Measurements from ENCODE around the gene KCND1. TPM values are rescaled to one million over a fixed set of nuclear protein-coding genes. Genes with fewer than 3 reads are reported as not detected.

KCND1 gene
- total RNA-seq, 2 experiments from 2014 or later: 7.6 to 8.8 TPM

DNA sequence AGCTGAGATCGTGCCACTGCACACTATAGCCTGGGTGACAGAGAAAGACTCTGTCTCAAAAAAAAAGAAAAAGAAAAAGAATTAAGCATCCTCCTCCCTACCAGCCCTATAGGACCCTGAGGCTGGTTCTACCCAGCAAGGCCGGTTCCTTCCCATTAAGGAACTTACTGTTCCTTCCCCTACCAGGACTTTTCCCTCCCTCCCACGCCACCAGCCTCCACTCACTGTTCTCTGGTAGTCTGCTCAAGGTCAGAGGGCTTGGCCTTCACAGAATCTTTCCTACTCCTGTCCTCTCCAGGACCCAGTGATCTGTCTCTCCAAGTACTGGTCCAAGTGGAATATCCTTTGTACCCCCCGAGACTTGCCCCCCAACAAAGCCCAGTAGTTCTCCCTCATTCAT is 29.0 kb upstream of the KCND1 start:
- Histone ChIP-seq H3K4me2 (ENCODE audit: low read length) (peak overlapping the region; percentile 60), H3K9me3 (ENCODE audit: low read length) (no peaks in the 10 kb centered on the region), H4K20me1 (ENCODE audit: insufficient read depth, low read length) (no peaks in the 10 kb centered on the region), H3K79me2 (ENCODE audit: insufficient read depth, low read depth, low read length) (peaks cover 10% of the 10 kb centered on the region; the same call in 1 of the 2 replicates), H3K4me1 (ENCODE audit: insufficient read depth, low read length, poor library complexity, severe bottlenecking) (peaks cover 20% of the 10 kb centered on the region), H3K9me2 (ENCODE audit: insufficient read depth, low read length) (no peaks in the 10 kb centered on the region), H2AFZ (ENCODE audit: low read length) (no peak overlapping the region), H3K36me3 (ENCODE audit: insufficient read depth, low read length) (peaks cover 40% of the 10 kb centered on the region), H3K4me3 (ENCODE audit: low read depth, low read length, poor library complexity, severe bottlenecking) (peak overlapping the region; percentile 88), H3K27ac (ENCODE audit: low read depth, low read length, poor library complexity, severe bottlenecking) (no peak overlapping the region)
- intact Hi-C loops (cut with micrococcal nuclease; ENCODE audit: unreplicated experiment): loop anchor here (5.0 kb wide), 1 partner anchor 38 kb away; no protein-coding TSS in a partner anchor
- CTCF ChIA-PET (ENCODE audit: unreplicated experiment): no interaction called here
- BruUV-seq (replicated peaks): no TSS peak
- POLR2A ChIA-PET: no interaction called here
- no peak for TF ChIP-seq EZH2phosphoT487 (IDR thresholded peaks at IDR 0.05; ENCODE audit: borderline replicate concordance, low read depth, low read length)
- TF ChIP-seq, protein P1, sequence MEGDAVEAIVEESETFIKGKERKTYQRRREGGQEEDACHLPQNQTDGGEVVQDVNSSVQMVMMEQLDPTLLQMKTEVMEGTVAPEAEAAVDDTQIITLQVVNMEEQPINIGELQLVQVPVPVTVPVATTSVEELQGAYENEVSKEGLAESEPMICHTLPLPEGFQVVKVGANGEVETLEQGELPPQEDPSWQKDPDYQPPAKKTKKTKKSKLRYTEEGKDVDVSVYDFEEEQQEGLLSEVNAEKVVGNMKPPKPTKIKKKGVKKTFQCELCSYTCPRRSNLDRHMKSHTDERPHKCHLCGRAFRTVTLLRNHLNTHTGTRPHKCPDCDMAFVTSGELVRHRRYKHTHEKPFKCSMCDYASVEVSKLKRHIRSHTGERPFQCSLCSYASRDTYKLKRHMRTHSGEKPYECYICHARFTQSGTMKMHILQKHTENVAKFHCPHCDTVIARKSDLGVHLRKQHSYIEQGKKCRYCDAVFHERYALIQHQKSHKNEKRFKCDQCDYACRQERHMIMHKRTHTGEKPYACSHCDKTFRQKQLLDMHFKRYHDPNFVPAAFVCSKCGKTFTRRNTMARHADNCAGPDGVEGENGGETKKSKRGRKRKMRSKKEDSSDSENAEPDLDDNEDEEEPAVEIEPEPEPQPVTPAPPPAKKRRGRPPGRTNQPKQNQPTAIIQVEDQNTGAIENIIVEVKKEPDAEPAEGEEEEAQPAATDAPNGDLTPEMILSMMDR (conservative IDR thresholded peaks at IDR 0.05; ENCODE audit: low read length): no peak
- no peak for DNase-seq (ENCODE audit: low spot score)

DNA sequence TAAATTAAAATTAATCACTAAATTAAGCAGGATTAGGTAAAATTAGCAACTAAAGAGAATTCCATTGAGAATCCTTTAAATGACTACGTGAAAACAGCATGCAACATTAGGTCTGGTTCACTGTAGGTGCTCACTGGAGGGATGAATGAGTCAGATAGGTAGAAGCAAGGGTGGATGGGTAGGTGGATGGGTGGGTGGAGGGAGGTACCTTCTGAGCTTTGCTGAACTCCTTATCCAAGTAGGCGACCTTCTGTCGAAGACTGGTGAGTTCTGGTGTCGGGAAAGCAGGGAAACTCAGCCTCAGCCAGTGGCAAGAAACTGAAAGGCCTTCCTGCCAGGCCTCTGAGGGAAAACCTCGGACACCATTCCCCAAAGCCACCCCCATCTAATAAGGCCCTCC is 27.4 kb upstream of the KCND1 start:
- no peak for DNase-seq (ENCODE audit: low spot score)
- no TSS peak for BruUV-seq (replicated peaks)
- intact Hi-C loops (cut with micrococcal nuclease; ENCODE audit: unreplicated experiment): no loop called here
- H3K79me2 ChIP-seq (ENCODE audit: insufficient read depth, low read depth, low read length): peaks cover 10% of the 10 kb centered on the region; the same call in 1 of the 2 replicates
- POLR2A ChIA-PET: no interaction called here
- H3K36me3 ChIP-seq (ENCODE audit: insufficient read depth, low read length): peaks cover 49% of the 10 kb centered on the region
- CTCF ChIA-PET (ENCODE audit: unreplicated experiment): no interaction called here
- no peaks in the 10 kb centered on the region for H3K9me2 ChIP-seq (ENCODE audit: insufficient read depth, low read length)
- TF ChIP-seq, protein P1 (conservative IDR thresholded peaks at IDR 0.05; ENCODE audit: low read length): no peak
- TF ChIP-seq EZH2phosphoT487 (IDR thresholded peaks at IDR 0.05; ENCODE audit: borderline replicate concordance, low read depth, low read length): no peak
- peaks cover 19% of the 10 kb centered on the region for H3K4me1 ChIP-seq (ENCODE audit: insufficient read depth, low read length, poor library complexity, severe bottlenecking)
- H3K27ac ChIP-seq (ENCODE audit: low read depth, low read length, poor library complexity, severe bottlenecking): no peak overlapping the region
- no peak overlapping the region for H3K4me2 ChIP-seq (ENCODE audit: low read length)
- H4K20me1 ChIP-seq (ENCODE audit: insufficient read depth, low read length): no peaks in the 10 kb centered on the region
- H3K4me3 ChIP-seq (ENCODE audit: low read depth, low read length, poor library complexity, severe bottlenecking): no peak overlapping the region
- no peaks in the 10 kb centered on the region for H3K9me3 ChIP-seq (ENCODE audit: low read length)
- no peak overlapping the region for H2AFZ ChIP-seq (ENCODE audit: low read length)

DNA sequence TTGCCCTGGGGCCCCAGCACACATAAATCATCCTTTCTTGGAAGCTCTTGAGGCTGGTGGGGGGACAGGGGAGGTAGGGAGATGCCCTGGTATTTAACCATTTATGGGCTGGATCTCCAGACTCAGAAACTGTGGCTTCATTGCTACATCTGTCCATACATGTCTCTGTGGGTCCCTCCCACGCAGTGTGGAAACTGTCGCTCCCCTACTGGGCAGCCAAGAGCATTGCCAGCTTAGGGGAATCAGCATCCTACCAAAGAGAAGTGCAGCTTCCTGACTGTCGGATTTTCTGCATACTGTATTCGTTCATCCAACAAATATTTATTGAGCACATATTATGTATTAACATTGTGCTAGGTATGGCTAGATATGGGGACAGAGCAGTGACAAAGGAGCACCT is 26.7 kb upstream of the KCND1 start:
- no peak for DNase-seq (ENCODE audit: low spot score)
- H3K27ac ChIP-seq (ENCODE audit: low read depth, low read length, poor library complexity, severe bottlenecking): no peak overlapping the region
- H2AFZ ChIP-seq (ENCODE audit: low read length): no peak overlapping the region
- BruUV-seq (replicated peaks): no TSS peak
- no peak overlapping the region for H3K4me3 ChIP-seq (ENCODE audit: low read depth, low read length, poor library complexity, severe bottlenecking)
- peaks cover 12% of the 10 kb centered on the region for H3K4me1 ChIP-seq (ENCODE audit: insufficient read depth, low read length, poor library complexity, severe bottlenecking)
- no peaks in the 10 kb centered on the region for H3K9me3 ChIP-seq (ENCODE audit: low read length)
- H3K9me2 ChIP-seq (ENCODE audit: insufficient read depth, low read length): no peaks in the 10 kb centered on the region
- no peaks in the 10 kb centered on the region for H4K20me1 ChIP-seq (ENCODE audit: insufficient read depth, low read length)
- intact Hi-C loops (cut with micrococcal nuclease; ENCODE audit: unreplicated experiment): no loop called here
- CTCF ChIA-PET (ENCODE audit: unreplicated experiment): no interaction called here
- H3K36me3 ChIP-seq (ENCODE audit: insufficient read depth, low read length): peaks cover 54% of the 10 kb centered on the region
- POLR2A ChIA-PET: no interaction called here
- no peak for TF ChIP-seq EZH2phosphoT487 (IDR thresholded peaks at IDR 0.05; ENCODE audit: borderline replicate concordance, low read depth, low read length)
- TF ChIP-seq, protein P1 (conservative IDR thresholded peaks at IDR 0.05; ENCODE audit: low read length): peak; percentile 39
- peaks cover 10% of the 10 kb centered on the region; the same call in 1 of the 2 replicates for H3K79me2 ChIP-seq (ENCODE audit: insufficient read depth, low read depth, low read length)
- no peak overlapping the region for H3K4me2 ChIP-seq (ENCODE audit: low read length)
